ENCODE results near the gene TXNRD2.
A peak's percentile ranks its signal among the peaks of the same experiment; 100 is the strongest.

Gene TXNRD2

DNA sequence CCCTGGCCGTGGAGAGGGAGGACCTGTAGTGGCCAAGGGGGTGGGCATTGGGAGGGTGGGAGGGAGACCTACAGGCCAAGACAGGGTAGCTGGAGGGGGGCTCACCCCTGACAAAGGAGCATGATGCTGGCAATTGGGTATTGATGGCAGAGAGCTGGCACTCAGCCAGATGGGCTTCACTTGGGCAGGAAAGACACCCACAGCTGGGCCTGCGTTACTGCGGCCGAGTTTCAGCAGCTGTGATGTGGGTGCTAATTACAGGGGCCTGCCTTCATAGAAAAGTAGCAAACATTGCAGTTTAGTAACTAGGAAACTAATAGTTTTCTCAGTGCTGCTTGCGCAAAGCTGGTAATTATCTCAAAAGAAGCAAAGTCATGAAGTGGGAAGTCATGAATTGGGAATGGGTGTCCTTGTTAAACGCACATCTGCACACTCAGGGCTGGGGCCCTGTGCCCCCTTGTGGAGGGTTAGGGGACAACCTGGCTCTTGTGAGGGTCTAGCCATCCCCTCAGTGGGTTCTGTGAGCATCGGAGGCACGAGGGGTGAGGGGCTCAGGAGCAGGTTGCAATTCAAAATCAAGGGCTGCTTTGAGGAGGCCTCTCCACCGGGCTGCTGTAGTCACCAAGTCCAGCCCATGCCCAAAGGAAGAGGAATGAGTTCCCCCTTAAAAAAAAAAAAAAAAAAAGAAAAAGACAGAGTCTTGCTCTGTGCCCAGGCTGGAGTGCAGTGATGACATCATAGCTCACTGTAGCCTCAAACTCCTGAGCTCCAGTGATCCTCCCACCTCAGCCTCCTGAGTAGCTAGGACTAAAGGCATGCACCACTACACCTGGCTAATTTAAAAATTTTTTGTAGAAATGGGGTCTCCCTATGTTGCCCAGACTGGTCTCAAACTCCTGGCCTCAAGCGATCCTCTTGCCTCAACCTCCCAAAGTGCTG, 24.4 kb upstream of the TXNRD2 start:
- DNase-seq: no peak

DNA sequence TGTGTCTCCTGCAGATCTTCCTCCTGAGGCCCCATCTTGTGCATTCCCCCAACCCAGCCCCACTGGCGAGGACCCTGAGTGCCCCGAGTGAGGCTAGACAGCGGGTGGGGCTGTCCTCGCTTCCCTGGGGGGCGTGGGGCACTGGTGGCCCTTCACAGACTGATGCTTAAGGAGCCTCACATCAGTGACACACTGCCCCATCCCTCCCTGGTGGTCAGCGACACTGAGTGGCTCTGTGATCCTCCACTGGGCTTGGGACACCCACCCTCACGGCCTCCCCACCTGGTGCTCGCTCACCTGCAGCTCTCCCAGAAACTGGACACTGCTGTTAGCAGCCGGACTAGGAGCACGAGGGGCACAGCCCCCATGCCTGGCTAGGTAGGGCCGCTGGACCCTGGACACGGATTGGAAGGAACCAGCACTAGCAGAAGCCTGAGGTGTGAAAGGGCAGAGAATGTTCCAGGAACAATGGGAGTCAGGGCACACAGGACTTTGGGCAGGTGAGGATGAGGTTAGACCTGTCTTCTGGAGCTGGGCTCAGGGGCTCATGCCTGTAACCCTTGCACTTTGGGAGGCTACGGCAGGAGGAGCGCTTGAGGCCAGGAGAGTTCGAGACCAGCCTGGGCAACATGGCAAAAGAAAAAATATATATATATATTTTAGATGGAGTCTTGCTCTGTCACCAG, 23.2 kb upstream of the TXNRD2 start:
- no peak for DNase-seq

GRCh38 chr22:19963863-19964642, 22.4 kb upstream of the TXNRD2 start:
- DNase-seq: no peak

GRCh38 chr22:19962909-19963806, 21.5 kb upstream of the TXNRD2 start:
- DNase-seq: no peak

DNA sequence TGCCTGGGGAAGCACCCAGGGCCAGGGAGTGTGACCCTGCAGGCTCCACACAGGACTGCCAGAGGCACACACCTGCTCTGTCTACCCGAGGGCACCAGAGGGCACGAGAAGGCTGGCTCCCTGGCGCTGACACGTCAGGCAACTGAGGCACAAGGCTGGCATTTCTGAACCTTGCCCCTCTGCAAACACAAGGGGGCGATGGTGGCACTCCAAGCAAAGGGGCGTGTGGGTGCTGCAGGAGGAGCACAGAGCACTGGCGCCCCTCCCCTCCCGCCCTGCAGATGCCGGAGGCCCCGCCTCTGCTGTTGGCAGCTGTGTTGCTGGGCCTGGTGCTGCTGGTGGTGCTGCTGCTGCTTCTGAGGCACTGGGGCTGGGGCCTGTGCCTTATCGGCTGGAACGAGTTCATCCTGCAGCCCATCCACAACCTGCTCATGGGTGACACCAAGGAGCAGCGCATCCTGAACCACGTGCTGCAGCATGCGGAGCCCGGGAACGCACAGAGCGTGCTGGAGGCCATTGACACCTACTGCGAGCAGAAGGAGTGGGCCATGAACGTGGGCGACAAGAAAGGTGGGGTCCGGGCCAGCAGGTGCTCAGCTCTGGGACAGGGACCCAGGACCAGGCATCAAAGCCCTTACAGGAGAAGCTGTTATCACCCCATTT, 20.8 kb upstream of the TXNRD2 start:
- DNase-seq: peak; percentile 50

DNA sequence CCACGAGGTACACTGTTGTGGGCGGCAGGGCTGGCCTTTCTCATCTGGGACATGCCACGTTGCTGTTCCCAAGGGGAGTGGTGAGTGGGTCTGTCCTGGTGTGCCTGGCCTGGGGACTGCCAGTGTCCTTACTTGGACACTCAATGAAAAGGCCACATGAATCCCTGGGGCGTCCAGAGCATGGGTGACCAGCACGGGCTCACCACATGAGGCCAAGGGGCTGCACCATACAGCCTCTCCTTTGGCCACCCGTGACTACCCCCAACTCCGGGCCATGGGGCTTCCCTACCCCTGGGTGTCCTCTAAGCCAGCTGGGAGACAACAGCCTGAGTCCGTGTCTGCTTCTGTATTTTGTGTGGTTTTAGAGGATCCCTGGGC, 20.2 kb upstream of the TXNRD2 start:
- DNase-seq: no peak

DNA sequence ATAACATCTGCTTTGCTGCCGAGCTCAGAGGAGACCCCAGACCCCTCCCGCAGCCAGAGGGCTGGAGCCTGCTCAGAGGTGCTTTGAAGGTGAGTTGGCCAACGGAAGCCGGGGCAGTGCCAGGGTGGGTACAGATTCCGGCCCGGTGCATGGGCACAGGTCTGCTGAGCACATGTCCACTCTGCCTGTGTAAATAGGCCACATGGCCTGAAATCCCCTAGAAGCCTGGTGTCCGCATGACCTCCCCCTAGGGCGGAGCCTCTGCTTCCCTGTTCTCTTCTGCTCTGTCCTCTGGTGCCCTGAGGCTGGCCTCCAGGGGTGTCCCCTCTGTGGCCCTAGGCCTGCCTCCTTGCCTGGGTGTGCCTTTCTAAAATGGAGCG, 19.6 kb upstream of the TXNRD2 start:
- no peak for DNase-seq

- DNase-seq: no peak
Observed at GRCh38 chr22:19960491-19961200, 19.0 kb upstream of the TXNRD2 start.

DNA sequence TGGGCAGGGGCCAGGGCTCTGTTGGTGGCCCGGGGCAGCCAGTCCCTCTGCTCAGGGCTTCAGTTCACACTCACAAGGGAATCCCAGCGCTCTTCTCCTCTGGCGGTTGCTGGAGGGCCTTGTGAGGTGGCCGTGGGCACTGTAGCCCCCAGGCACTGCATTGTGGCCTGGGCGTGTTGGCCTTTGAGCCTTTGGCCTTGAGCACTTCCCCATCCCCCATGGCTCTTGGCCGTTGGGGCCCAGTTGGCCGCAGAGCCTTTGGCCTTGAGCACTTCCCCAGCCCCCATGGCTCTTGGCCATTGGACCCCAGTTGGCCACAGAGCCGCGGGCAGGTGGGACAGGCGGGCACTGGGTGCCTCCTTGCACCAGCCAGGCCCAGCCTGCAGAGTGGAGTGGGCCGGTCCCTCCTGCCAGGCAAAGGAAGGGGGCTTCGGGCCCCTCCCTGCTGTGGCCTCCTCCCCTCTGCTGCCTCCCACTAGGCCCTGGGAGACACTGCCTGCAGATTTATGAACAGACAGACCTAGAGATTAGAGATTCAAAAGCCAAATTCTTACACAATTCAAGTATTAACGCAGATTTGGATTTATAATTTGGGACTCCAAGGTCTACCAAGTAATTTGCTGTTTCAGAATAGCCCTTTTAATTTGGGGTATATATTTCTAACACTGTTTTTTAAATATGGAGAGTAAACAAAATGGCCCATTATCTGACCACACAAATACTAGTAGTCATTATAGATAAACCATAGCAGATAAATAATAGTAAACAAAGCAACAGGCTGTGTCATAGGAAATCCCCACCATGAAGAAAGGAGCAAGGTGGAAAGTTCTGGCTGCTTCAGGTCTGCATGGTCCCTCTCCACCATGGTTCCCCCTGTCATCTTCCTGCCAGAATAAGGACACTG, 18.2 kb upstream of the TXNRD2 start:
- DNase-seq: no peak

GRCh38 chr22:19959043-19959586, 17.5 kb upstream of the TXNRD2 start:
- DNase-seq: no peak

DNA sequence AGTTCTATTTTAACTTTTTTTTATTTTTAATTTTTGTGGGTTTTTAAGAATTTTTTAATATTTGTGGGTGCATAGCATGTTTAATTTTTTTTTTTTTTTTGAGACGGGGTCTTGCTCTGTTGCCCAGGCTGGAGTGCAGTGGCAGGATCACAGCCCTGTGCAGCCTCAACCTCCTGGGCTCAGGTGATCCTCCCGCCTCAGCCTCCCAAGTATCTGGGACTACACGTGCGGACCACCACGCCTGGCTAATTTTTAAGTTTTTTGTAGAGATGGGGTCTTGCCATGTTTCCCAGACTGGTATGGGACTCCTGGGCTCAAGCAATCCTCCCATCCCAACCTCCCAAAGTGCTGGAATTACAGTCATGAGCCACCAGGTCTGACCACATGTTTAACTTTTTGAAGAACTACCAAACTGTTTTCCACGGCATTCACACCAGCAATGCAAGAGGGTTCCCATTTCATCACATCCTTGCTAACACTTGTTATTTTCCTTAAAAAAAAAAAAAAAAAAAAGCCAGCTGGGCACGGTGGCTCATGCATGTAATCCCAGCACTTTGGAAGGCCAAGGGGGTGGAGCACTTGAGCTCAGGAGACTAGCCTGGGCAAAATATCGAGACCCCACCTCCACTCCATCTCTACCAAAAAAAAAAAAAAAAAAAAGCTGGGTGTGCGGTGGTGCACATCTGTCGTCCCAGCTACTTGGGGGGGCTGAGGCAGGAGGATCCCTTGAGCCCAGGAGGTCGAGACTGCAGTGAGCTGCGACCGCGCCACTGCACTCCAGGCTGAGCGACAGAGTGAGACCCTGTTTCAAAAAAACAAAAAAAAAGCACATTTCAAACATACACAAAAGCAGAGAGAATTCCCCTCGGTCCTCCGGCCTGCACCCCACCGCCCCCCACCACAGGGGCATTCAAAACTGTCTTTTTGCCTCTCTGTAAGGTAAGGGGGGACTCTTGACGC, 16.7 kb upstream of the TXNRD2 start:
- DNase-seq: no peak

DNA sequence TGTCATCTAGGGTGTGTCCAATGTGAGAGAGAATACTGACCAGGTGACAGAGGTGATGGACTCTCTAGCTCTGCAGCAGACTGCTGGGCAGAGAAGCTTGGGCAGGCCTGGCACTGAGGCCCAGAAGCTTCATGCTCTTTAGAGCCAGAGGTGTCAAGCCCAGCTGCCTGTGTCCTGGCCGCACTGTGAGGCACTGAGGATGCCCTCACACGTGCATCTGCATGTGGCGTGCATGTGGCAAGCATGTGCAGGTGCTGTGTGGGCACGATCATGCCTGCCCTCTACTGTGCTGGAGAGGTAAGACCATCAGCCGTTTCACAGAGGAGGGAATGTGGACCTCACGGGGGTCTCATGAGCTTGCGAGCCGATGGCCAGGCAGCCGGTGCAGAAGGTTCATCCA, 15.8 kb upstream of the TXNRD2 start:
- DNase-seq: no peak

- no peak for DNase-seq
Observed at GRCh38 chr22:19955241-19956128, 13.9 kb upstream of the TXNRD2 start.

DNA sequence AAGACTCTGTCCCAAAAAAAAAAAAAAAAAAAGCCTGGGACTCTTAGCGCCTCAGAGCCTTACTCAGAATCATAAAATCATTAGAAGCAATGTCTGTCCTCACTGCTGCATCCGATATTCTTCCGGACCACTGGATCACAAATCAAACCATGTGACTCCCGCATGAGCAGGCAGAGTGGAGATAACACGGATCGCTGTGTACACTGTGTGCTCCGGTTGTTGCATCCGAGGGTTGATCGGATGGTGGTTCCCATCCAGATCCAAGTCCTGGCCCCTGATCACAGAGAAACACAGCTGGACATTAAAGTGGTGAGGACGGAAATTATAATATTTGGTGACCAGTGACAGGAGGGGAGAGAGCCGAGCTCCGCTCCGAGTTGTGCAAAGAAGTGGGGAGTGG, 9.7 kb upstream of the TXNRD2 start:
- no peak for DNase-seq

DNA sequence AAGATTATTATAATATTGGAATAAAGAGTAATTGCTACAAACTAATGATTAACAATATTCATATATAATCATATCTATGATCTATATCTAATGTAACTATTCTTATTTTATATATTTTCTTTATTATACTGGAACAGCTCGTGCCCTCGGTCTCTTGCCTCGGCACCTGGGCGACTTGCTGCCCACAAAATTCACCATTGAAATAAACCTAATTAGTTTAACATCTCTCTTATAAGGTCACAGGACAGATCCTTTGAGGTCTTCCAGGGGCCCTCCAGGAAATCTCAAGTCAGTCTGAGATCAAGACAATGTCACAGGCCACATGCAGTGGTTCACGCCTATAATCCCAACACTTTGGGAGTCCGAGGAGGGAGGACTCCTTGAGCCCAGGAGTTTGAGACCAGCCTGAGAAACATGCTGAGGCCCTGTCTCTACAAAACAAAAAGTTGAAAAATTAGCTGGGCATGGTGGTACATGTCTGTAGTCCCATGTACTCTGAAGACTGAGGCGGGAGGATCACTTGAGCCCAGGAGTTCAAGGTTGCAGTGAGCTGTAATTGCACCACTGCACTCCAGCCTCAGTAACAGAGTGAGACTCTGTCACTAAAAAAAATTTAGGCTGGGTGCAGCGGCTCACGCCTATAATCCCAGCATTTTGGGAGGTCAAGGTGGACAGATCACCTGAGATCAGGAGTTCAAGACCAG, 6.6 kb upstream of the TXNRD2 start:
- no peak for DNase-seq

DNA sequence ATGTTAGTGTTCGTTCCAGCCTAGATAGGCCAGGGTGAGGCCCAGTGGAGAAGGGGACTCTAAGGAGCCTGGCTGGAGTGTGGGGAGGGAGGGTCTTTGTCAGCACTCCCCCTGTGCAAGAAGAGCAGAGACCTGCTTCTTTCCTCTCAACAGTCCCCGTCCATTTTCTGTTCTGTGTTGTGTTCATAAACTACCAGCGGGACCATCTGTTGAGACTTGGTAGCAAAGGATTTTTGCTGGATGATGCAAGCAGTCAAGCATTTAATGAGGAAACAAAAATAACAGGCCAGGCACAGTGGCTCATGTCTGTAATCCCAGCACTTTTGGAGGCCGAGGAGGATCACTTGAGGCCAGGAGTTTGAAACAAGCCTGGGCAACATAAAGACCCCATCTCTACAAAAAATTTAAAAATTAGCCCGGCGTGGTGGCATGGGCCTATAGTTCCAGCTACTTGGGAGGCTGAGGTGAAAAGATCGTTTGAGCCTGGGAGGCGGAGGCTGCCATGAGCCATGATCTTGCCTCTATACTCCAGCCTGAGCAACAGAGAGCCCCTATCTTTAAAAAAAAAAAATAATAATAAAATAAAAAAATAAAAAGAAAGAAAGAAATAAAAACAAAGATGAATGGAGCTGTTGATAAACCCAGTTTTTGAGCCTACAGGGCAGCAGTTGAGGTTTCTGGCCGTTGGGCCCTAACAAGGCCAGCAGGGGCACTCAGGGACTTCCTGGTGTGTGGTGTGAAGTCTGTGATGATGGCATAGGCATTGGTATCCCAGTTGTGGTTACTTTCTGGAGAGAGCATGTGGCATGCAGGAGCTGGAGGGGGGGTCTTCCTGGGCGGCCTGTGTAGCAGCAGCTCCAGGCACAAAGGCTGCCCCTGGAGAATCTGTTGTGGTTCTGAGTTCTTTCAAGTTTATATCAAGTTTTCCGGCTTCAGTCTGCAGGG, 1.7 kb upstream of the TXNRD2 start:
- DNase-seq: no peak

Measured in stimulated activated naive CD4-positive, alpha-beta T cell treated with Interleukin-2 at 50 U/mL for 16 hours (primary cell).